Activated T-cell treated with anti-CD3 and anti-CD28 coated beads, Interleukin-2, amount 50 U/mL, for 1 hour (primary cell): ENCODE results near the gene ALKBH3.

Source experiments
- DNase-seq: peaks from one replicate; pipeline ENCODE4 v3.0.0-alpha.2; 2020

Gene ALKBH3

DNA sequence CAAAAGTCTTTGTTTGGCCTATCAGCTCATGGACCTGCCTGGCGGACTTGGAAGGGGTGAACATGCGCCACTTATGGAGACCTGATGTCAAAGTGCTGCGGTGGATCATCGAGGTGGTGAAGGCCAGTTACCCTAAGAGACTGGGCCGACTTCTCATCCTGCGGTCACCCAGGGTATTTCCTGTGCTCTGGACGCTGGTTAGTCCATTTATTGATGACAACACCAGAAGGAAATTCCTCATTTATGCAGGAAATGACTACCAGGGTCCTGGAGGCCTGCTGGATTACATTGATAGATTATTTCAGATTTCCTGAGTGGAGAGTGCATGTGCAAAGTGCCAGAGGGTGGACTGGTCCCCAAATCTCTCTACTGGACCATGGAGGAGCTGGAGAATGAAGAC lies 17.9 kb downstream of the ALKBH3 start:
- DNase-seq = no peak

DNA sequence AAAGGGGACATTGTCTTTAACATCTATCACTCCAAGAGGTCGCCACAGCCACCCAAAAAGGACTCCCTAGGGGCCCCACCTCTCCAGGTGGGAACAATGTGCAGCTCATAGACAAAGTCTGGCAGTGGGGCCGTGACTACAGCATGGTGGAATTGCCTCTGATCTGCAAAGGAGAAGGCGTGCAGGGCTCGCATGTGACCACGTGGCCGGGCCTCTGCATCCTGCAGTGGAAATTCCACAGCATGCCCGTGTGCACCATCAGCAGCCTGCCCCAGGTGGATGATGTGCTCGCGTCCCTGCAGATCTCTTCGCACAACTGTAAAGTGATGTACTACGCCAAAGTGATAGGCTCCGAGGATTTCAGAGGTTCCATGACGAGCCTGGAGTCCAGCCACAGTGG lies 18.5 kb downstream of the ALKBH3 start:
- DNase-seq = no peak

- DNase-seq = no peak
Measured at GRCh38 chr11:43901551-43901950, 20.9 kb downstream of the ALKBH3 start.

DNA sequence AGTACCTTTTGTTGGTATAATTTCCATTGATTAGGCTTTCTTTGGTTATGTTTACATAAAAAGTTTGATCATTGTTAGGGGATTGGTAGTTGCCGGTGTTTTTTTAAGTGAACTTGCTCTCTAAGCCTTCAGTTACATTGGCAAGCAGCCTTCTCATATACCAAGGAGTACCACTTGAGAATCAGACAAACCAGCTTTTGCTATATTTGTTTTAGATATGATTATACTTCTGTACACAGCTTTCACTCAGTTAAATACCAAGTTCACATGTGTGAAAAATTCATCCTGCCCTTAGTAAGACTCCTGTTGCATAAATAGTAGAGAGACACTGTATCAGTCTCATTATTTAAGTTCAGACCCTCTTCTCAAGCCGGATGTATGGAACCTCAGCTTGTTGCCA lies 22.4 kb downstream of the ALKBH3 start:
- DNase-seq = no peak

DNA sequence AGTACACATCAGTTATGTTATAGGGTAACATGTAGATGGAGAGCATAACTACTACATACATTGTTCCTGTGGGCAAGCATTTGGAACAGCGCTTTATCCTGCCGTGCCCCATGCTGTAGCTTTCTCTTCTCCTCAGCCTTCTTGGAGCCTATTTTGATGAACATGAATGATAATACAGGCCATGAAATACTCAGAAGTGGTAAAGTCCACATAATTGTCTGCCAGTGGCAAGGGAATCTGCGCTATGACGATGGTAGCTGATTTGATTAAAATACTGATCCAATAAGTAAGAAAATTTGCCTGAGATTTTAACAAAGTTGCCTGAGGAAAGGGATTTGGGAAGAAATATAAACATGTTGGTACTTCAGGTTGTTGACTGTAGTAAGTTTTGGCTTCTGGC lies 23.3 kb downstream of the ALKBH3 start:
- no peak for DNase-seq

DNA sequence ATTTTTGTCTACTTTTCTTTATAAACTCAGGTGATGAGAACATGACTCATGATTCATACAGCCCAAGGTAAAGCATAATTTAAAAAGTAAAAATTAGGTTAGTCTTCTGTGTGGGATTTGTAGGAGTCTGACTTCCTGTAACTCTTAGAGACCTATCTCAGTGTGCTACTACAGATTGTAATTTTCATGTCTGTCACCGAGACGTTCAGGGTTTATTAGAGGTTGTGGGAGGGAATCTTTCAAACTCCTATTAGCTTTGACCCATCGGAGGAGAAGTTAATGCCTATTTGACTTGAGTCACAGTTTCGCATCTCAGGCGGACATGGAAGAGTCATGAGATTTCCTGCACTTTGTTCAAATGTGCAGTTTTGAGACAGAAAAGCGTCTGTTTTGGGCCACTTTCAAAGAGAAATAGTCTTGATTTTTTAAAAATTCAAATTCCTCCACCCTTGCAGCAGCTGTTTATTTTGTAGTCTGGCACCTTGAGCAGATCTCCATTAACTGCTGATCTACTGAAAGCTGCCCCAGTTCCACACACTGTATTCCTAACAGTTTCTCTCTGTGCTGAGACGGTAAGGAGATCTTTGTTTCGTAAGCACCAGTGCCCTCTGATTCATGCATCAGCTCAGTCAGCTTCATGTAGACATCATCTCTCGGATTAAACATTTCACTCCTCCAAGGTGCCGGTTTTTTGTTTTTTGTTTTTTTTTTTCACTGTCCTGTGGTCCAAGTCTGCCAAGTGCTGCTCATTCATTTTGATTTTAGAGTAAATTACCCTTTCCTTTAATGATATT lies 24.3 kb downstream of the ALKBH3 start:
- no peak for DNase-seq

DNA sequence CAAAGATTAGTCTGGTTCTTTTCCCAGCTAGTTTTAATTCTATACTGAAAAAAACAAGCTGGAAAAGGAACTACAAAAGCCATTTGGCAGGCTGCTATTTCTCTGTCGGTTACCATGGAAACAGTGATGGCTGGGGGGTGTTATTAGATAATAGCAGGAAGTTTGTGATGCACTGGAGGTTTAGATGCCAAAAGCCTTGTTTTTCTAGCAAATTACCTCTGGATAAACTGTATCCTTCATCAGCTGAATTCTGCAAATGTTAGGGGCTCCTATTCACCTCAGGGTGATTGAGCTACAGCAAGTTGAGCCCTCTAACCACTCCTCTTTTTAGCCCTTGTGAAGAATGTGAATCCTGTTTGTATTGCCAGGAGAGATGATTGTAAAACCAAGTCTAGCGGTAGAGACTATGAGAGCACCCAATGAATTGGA lies 25.2 kb downstream of the ALKBH3 start:
- DNase-seq = no peak

DNA sequence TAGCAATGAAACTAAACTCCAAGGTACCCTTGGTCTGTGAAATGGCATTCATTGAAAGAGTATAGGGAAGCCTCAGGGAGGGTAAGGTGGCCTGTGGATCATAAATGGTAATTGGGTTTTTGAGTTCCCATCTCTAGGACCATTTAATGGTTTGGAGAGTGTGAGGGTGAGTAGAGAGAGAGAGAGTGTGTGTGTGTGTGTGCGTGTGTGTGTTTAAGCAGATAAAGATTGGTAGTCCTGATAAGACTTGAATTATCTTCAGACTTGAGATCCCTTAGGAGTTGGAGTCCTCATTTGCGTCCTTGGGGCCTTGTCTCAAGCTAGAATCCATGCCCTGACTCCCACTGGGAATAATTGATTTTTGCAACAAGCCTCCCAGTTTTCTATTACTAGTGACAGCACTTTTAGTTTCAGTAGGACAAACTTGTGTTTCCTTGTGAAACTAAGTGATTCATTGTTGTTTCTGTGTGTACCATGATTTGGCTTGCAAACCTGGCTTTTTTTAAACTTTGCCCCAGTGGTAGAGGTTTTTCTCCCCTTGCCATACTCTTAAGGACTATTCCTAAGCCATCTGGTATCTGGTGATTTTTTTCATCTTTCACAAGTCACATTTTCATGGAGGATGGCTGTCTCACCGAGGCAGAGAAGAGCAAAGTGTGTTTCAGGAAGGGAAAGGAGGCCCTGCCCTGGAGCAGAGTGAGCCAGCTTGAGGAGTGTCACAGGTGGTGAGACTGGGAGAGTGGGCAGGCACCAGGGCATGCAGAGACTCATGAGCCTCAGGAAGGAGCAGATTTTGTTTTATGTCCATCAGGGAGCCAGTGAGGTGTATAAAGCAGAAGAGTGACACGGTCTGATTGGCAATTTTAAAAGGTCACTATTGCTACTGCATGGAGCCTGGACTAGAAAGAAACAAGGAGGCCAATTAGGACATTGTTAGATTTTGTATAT lies 26.7 kb downstream of the ALKBH3 start:
- DNase-seq = no peak

DNA sequence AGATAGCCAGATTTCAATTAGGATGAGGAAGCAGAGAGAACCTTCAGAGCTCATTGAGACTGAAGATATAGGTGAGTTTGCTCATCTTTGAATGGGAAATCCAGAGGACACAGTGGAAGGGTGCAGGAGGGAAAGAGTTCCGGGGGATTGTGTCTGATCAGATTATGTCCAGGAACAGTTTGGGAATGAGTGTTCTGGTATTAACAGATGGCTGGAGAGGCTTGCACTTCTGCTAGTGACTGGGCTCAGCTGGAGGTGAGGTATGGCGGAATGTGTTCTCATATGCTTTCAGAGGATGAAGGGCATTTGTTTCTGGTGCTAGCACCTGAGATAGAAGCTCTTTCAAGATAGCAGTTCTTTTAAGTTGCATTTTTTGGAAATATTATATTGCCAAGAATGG lies 27.6 kb downstream of the ALKBH3 start:
- DNase-seq = no peak

- no peak for DNase-seq
Measured at GRCh38 chr11:43908683-43909082, 28.1 kb downstream of the ALKBH3 start.

GRCh38 chr11:43913829-43914380 lies 33.3 kb downstream of the ALKBH3 start:
- no peak for DNase-seq

GRCh38 chr11:43914466-43914865 lies 33.8 kb downstream of the ALKBH3 start:
- DNase-seq = no peak

- DNase-seq = no peak
Measured at GRCh38 chr11:43916621-43917020, 36.0 kb downstream of the ALKBH3 start.

- no peak for DNase-seq
Measured at GRCh38 chr11:43917851-43918250, 37.2 kb downstream of the ALKBH3 start.

- no peak for DNase-seq
Measured at GRCh38 chr11:43918662-43919061, 38.0 kb downstream of the ALKBH3 start.

- no peak for DNase-seq
Measured at GRCh38 chr11:43919852-43920597, 39.4 kb downstream of the ALKBH3 start.

DNA sequence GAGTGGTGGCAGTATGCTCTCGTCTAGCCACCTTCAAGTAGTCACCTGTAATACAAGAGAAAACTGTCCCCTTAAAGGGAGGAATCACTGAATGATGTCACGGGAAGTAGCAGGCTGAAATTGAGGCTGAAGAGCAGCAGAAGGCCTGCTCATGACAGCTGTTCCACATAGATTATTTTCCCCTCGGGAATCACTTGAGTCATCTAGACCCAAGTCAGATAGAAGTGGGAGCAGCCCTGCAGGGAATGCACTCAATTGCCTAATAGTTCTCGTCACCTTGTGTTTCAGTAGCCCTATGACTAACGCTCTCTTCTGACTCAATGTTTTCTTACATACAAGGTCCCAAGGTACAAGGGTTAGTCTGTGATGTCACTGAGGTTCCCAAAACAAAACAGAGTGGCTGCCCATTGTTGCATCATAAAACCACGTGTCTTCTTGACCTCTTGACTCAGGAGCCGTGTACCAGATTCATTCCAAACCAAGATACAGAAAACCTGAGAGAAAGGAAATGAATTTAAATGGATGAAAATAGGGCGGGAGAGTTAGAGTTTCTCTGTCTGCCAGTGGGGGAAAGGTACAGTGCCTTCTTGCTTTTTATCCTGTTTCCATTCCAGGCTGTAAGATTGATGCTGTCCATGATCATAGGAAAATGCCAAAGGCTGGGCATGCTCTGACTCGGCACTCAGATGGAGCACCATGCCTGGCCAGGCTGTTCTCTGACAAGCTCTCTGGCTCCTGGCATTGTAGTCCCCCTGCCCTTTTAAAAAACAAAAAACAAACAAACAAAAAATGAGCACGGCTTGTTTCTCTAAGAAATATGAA lies 40.2 kb downstream of the ALKBH3 start:
- no peak for DNase-seq

DNA sequence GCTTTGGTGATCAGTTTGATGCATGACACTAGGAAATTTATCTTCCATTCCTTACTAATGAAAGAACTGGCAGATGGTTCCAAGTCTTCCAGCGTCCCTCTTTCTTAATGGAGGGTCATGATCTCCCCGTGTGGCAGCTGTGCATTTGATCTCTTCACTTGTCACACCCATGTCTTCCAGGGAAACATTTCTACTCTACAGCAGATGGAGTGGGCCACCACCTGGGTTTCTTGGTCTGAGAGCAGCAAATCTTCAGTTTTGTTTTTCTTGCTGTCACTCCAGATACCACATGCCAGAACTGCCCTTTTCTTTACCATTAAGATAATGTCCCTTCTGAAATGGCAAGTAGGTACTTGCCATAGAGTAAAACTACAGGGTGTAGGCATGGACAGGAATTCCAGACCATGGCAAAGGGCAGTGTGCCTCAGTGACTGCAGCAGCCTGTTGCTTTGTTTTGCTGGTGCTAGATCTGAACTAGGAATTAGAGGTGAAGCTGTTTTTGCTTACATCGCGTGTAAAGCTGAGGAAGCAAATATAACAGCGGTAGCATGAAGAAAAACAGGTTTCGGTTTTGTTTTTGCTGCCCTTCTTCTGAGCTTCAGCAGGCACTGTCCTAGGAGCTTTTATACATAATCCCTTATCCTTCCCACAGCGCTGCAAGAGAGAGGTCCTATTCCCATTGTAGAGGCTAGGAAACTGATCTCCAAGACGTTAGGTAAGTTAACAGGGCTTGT lies 41.1 kb downstream of the ALKBH3 start:
- no peak for DNase-seq

- DNase-seq = no peak
Measured at GRCh38 chr11:43922295-43922648, 41.6 kb downstream of the ALKBH3 start.

- no peak for DNase-seq
Measured at GRCh38 chr11:43922744-43923405, 42.2 kb downstream of the ALKBH3 start.
